OCI-LY7 (cell line): ENCODE results near the gene SP140L.

Experiments used
- CTCF ChIP-seq: fragments of 200-600 bp; sonication (generic); conservative IDR thresholded peaks from 2 replicates; pipeline ENCODE4 v1.5.1; 2014; ENCODE audit warnings: mild to moderate bottlenecking, antibody characterized with exemption, low read length, moderate library complexity, mixed read lengths
- EZH2phosphoT487 ChIP-seq: fragments of 200-600 bp; sonication (generic); IDR thresholded peaks from 2 replicates; pipeline ENCODE4 v1.6.1; 2018; ENCODE audit warnings: low read depth, borderline replicate concordance, mild to moderate bottlenecking, mixed run types, antibody characterized with exemption, low read length, moderate library complexity, mixed read lengths

GRCh38 chr2:230362030-230362691, 35.2 kb downstream of the SP140L start:
- TF ChIP-seq CTCF (no peak), EZH2phosphoT487 (no peak)
